Fibroblast of skin of left biceps (primary cell): ENCODE results near the gene CERKL.

Experiments
- DNase-seq, 2 experiments: peaks; one replicate each; pipeline ENCODE4 v3.0.0-alpha.2; 2013; ENCODE audit warnings: low read depth in 2 of 2

The CERKL gene

DNA sequence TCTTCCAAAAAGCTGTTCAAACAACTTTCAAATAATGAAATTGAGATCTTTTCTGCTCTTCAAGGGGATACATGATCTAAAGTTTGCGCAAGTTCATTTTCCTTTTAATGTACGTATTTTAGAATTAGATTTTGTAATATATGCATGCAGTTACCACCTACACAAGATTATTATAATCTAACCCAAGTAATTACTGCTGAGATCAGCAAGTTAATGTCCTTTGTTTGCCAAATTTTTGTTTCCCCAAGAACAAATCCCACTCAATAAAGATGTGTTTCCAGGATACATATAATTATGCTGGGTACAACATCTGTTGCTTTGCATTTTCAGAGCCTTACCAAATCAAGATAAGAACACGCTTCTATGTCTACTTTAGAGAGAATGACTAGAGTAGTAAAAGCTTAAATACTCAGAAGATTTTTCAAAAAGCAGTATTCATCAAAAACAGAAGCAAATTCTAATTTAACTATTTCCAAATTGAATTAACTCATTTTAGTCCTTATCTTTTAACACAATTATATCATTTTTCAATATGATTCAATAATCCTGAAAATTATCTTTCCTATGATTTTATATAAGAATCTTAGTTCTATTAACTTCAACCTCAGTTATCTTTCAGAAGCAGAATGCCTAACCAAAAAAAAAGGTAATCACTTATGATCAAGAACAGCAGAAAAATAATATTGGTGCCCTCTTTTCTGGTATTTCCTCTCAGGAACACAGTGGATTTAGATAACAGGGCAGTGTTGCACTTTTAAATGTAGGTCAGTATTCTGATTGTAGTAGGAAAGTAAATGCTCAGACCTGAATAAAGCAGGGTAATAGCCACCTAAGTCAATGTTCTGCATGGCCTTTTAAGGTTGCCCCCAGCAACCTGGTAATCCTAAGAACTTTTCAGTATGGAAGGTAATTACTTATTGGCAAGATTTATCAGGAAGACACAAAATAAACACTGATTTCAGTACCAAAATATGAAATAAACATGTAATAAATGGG lies 28.0 kb downstream of the CERKL start:
- no peak for DNase-seq

DNA sequence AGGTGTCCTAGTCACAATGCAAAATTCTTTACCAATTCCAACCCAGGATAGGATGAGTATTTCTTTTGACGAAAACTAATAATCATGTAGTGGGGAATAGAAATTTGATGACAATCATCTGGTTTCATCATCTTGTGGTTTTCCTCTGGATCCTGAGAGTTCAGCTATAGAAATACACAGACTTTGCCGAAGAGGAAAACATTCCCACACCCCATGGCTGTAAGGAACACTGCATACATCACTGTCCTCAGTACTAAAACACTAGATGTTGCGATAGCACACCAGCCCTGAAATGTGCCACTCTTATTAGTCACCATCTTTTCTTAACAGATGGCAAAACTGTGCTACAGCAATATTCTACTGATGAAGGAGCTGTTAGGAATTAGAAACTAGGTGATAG lies 29.4 kb downstream of the CERKL start:
- no peak for DNase-seq

- DNase-seq: no peak
Observed at GRCh38 chr2:181626671-181627070, 30.2 kb downstream of the CERKL start.

GRCh38 chr2:181623159-181623558 lies 33.7 kb downstream of the CERKL start:
- no peak for DNase-seq

- DNase-seq: no peak
Observed at GRCh38 chr2:181621779-181622490, 35.0 kb downstream of the CERKL start.

GRCh38 chr2:181619516-181619915 lies 37.4 kb downstream of the CERKL start:
- no peak for DNase-seq

- DNase-seq: no peak
Observed at GRCh38 chr2:181616715-181617114, 40.2 kb downstream of the CERKL start.

DNA sequence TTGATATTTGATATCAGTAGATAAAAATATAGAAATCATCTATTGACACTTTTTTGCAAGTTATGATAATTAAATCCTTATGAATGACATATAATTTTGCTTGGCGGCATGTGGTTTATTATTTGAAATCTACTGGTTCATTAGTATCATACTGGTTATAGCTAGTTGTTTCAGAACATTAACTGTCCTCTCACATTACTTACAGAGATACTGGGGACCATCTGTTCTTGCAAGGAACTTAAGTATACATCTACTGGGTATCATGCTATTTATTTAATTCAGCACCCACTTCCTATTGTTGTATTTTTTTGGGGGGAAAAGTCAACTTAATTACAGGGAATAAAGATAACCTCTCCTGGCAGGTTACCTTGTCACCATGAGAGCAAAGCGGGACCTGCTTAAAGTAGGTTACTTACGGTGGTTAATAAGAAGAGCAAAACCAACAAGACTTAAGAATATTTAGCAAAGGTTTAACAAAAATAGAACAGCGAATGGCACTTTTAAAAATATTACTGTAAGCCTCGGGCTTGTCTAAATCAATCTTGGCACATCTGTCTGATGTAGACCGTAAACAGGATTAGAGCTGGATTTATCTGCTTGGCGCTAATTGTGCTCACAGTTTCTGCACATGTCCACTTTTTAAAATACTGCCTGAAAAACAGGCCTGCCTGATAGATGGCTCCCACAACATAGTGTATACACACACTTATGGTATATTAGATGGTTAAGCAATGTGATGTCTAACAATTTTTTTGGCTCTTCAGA lies 41.8 kb downstream of the CERKL start:
- DNase-seq: no peak

DNA sequence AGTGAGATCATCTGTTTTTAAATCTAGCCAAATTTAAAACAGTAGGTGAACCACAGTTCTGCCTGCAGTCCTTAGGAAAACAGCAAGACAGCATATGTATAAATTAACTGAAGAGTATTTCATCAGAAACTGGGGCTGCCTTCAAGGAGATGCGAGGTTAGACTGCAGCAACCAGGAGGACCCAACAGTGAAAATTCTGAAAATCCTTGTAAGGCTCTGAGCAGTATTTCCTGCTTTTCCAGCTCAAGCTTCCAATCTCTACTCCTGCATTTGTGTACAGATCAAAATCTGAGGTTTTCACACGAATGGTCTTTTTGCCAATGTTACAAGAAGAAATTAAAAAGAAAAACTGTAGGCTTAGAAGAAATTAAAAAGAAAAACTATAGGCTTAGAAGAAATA lies 43.7 kb downstream of the CERKL start:
- DNase-seq: no peak

- no peak for DNase-seq
Observed at GRCh38 chr2:181607629-181608590, 49.0 kb downstream of the CERKL start.

- no peak for DNase-seq
Observed at GRCh38 chr2:181605889-181606837, 50.7 kb downstream of the CERKL start.

GRCh38 chr2:181602017-181602416 lies 54.9 kb downstream of the CERKL start:
- no peak for DNase-seq

DNA sequence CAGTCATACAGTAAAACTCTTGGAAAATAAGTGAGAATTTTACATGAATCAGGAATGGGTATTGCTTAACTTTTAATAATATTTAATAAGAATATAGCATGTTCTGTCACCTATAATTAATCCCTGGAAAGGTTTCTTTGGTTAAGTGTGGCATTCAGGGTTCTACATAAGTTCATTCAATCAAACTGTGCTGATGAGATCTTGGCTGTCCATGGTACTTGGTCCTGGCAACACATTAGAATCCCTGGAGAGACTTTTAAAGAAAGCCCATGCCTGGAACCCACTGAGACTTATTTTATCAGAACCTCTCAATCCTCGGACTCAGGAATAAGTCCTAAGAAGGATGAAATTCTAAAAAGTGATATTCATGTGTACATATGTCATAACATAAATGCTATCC lies 60.3 kb downstream of the CERKL start:
- DNase-seq: no peak

DNA sequence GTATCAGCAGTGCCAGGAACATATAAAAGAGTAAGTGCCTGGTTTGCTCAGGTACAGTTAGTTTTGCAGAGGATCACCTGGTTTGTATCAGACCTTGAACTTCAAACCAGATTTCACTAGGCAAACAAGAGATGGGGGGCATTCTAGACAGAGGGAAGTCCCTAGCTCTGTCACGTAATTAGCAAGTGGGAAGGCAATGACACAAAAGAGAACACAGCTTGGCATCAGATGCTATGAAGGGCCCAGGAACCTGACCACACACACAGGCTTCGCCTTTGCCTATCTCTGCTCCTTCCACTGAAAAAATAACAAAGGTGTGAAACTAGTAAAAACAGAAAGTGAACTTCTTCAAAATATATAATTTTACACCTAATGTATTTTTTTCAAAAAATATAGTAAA lies 62.6 kb downstream of the CERKL start:
- DNase-seq: no peak

- no peak for DNase-seq
Observed at GRCh38 chr2:181589779-181590178, 67.1 kb downstream of the CERKL start.

GRCh38 chr2:181588546-181588945 lies 68.4 kb downstream of the CERKL start:
- no peak for DNase-seq

DNA sequence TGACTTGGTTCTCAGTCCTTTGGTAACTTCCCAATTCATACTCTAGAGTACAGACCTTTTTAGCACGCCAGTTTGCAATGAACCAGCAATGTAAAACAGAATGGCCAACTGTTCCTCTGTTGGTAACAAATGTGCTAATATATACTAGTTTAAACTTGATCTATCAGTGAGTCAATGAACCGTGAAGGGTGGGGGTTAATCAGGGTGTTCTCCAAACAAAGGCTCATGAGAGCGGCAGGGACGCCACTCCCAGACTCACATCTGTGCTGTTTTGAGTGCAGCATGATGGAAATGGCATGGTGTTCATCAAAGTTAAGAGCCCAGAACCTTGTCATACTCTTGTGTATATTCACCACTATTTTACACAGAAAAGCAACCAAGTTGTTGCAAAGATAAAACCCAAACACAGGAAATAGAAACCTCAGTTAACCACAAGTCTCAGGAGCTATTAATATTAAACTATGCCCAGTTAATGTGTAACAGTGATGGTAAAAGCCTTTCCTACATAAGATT lies 70.3 kb downstream of the CERKL start:
- DNase-seq: no peak

- DNase-seq: no peak
Observed at GRCh38 chr2:181585732-181586131, 71.2 kb downstream of the CERKL start.

- no peak for DNase-seq
Observed at GRCh38 chr2:181581534-181581933, 75.4 kb downstream of the CERKL start.

DNA sequence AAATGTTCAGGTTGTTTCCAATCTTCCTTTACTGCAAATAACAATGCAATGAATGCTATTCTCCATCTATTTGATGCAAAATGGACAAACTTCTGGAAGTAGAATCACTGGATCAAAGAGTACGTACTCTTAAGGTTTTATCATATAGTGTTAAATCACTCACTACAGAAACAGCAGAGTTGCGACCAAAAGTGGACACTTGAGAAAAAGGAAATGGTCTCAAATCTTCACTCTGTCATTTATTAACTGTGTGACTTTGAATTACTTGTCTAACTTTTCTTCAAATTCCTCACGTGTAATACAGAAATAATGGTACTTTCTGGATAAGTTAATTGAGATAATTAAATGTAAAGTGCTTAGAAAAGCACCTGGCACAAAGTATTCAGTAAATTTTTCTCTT lies 78.1 kb downstream of the CERKL start:
- no peak for DNase-seq
